Astrocyte of the cerebellum (primary cell): ENCODE results near the gene SEPTIN6.

Experiments
- DNase-seq: peaks from one replicate; pipeline ENCODE4 v3.0.0-alpha.2; 2011; ENCODE audit warnings: low read depth
- H3K4me3 ChIP-seq: 2 replicates; pipeline ENCODE4 v1.5.1; 2011; ENCODE audit warnings: mild to moderate bottlenecking, low read depth, low read length, moderate library complexity
- in situ Hi-C: cut with HindIII; loops from 2 replicates; pipeline ENCODE4 v1.10.0; 2017; ENCODE audit warnings: low sequenced_read_pairs
- TF ChIP-seq, protein P1 (sequence below): IDR thresholded peaks from 2 replicates; pipeline ENCODE4 v1.5.1; 2012; ENCODE audit warnings: low read length, low read depth, moderate library complexity, mild to moderate bottlenecking; ENCODE audit errors: missing control alignments

The SEPTIN6 gene

GRCh38 chrX:119692191-119693039 is 553 bp downstream of the SEPTIN6 start:
- in situ Hi-C loops, result no loop called here
- no peak for DNase-seq
- H3K4me3 ChIP-seq, result peak overlapping the region; percentile 55
- TF ChIP-seq, protein P1, sequence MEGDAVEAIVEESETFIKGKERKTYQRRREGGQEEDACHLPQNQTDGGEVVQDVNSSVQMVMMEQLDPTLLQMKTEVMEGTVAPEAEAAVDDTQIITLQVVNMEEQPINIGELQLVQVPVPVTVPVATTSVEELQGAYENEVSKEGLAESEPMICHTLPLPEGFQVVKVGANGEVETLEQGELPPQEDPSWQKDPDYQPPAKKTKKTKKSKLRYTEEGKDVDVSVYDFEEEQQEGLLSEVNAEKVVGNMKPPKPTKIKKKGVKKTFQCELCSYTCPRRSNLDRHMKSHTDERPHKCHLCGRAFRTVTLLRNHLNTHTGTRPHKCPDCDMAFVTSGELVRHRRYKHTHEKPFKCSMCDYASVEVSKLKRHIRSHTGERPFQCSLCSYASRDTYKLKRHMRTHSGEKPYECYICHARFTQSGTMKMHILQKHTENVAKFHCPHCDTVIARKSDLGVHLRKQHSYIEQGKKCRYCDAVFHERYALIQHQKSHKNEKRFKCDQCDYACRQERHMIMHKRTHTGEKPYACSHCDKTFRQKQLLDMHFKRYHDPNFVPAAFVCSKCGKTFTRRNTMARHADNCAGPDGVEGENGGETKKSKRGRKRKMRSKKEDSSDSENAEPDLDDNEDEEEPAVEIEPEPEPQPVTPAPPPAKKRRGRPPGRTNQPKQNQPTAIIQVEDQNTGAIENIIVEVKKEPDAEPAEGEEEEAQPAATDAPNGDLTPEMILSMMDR, result peak; percentile 7

- TF ChIP-seq, protein P1, result no peak
- in situ Hi-C loops, result no loop called here
- no peak overlapping the region for H3K4me3 ChIP-seq
- no peak for DNase-seq
These were observed 1.8 kb downstream of the SEPTIN6 start for GRCh38 chrX:119690921-119691716.

DNA sequence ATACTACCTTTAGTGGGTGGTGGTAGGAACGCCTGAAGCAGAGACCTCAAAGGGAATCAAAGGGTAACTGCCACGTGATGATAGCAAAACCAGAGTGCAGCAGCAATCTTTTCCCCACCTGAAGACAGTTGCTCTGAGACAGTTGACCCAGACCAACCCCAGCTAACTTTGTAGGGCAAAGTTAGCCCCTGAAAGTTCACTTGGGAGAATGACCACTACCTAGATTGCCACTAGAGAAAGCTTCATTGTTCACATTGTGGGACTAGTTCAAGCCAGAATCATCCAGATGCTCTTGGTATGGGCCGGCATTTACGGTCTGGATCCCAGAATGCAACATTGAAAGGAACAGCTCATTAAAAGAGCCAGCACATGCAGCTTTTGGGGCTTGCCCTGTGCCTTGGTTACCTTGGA is 4.1 kb downstream of the SEPTIN6 start:
- H3K4me3 ChIP-seq, result no peak overlapping the region
- in situ Hi-C loops, result no loop called here
- no peak for DNase-seq
- TF ChIP-seq, protein P1, result no peak

- DNase-seq, result no peak
- no peak overlapping the region for H3K4me3 ChIP-seq
- in situ Hi-C loops, result no loop called here
- TF ChIP-seq, protein P1, result no peak
These were observed 5.1 kb downstream of the SEPTIN6 start for GRCh38 chrX:119687661-119688413.

DNA sequence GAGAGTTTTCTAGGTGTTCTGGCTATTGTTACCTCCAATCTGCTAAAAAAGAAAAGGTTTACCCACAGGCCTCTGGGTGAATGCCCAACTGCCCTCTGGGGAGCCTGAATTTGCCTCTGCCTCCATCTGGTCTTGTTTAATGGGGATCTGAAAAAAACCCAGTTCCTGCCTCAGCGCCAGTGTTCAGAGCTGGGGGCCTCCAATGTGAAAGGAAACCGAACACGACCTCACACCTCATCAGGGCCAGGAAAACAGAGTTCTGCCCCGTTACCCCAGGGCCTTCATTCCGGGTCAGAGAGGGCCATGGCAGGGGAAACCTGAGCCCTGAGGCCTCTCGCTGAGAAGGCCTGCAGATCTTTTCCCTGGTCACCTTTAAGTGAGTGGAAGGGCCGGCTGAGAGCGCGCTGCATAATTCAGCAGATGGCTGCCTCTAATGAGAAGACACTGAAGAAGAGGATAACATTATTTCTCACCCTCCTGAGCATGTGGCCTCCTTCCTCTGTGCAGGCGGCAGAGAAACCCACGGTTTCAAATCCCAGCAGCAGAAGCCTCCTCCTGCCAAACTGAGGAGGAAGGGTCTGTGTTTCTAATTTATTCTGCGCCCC is 6.8 kb downstream of the SEPTIN6 start:
- TF ChIP-seq, protein P1, result no peak
- no peak for DNase-seq
- H3K4me3 ChIP-seq, result no peak overlapping the region
- in situ Hi-C loops, result no loop called here
